H1 (cell line): ENCODE measurements around the gene AHR.

Experiments used
- CEBPB ChIP-seq: IDR thresholded peaks from 2 replicates; pipeline ENCODE4 v1.6.1; 2012; ENCODE audit warnings: low read depth, low read length
- EGR1 ChIP-seq: IDR thresholded peaks from 2 replicates; pipeline ENCODE4 v1.6.1; 2011; ENCODE audit warnings: low read depth, low read length, borderline replicate concordance
- JUND ChIP-seq: IDR thresholded peaks from 2 replicates; pipeline ENCODE4 v1.6.1; 2011; ENCODE audit warnings: mild to moderate bottlenecking, improper control_type of control experiment, low read length
- MAFK ChIP-seq: IDR thresholded peaks from 2 replicates; pipeline ENCODE4 v1.6.1; 2012; ENCODE audit warnings: low read depth, mild to moderate bottlenecking, improper control_type of control experiment, low read length
- MAX ChIP-seq: IDR thresholded peaks from 2 replicates; pipeline ENCODE4 v1.6.1; 2012; ENCODE audit warnings: inconsistent platforms
- POLR2AphosphoS5 ChIP-seq: IDR thresholded peaks from 2 replicates; pipeline ENCODE4 v1.6.1; 2011; ENCODE audit warnings: low read depth, low read length
- RAD21 ChIP-seq, 2 experiments: IDR thresholded peaks in 1 of 2; conservative IDR thresholded peaks in 1 of 2; 2 replicates each; pipeline ENCODE4 v1.6.1; 2011; ENCODE audit warnings: low read depth in 2 of 2, low read length in 2 of 2, improper control_type of control experiment in 1 of 2, inconsistent platforms in 1 of 2, mild to moderate bottlenecking in 1 of 2, moderate library complexity in 1 of 2
- SIX5 ChIP-seq: IDR thresholded peaks from 2 replicates; pipeline ENCODE4 v1.6.1; 2011; ENCODE audit warnings: mild to moderate bottlenecking, low read depth, low read length
- SRF ChIP-seq: IDR thresholded peaks from 2 replicates; pipeline ENCODE4 v1.6.1; 2011; ENCODE audit warnings: mild to moderate bottlenecking, low read depth, low read length, moderate library complexity
- TCF12 ChIP-seq: IDR thresholded peaks from 2 replicates; pipeline ENCODE4 v1.6.1; 2011; ENCODE audit warnings: low read depth, mild to moderate bottlenecking, low read length
- USF2 ChIP-seq: IDR thresholded peaks from 2 replicates; pipeline ENCODE4 v1.6.1; 2011; ENCODE audit warnings: low read length, improper control_type of control experiment
- YY1 ChIP-seq: IDR thresholded peaks from 2 replicates; pipeline ENCODE4 v1.6.1; 2011; ENCODE audit warnings: low read depth, mild to moderate bottlenecking, low read length
- TF ChIP-seq, protein P1 (sequence below), 3 experiments: IDR thresholded peaks; 1 replicate in 2 of 3; 2 replicates in 1 of 3; pipeline versions ENCODE4 v1.5.1 to v1.6.1; 2011; ENCODE audit warnings: low read length in 3 of 3, mild to moderate bottlenecking in 3 of 3, inconsistent platforms in 2 of 3, low read depth in 1 of 3, moderate library complexity in 1 of 3; ENCODE audit not compliant: insufficient read depth in 1 of 3; ENCODE audit errors: control extremely low read depth in 1 of 3

- TF ChIP-seq, protein P1, sequence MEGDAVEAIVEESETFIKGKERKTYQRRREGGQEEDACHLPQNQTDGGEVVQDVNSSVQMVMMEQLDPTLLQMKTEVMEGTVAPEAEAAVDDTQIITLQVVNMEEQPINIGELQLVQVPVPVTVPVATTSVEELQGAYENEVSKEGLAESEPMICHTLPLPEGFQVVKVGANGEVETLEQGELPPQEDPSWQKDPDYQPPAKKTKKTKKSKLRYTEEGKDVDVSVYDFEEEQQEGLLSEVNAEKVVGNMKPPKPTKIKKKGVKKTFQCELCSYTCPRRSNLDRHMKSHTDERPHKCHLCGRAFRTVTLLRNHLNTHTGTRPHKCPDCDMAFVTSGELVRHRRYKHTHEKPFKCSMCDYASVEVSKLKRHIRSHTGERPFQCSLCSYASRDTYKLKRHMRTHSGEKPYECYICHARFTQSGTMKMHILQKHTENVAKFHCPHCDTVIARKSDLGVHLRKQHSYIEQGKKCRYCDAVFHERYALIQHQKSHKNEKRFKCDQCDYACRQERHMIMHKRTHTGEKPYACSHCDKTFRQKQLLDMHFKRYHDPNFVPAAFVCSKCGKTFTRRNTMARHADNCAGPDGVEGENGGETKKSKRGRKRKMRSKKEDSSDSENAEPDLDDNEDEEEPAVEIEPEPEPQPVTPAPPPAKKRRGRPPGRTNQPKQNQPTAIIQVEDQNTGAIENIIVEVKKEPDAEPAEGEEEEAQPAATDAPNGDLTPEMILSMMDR (IDR thresholded peaks at IDR 0.05; ENCODE audit: control extremely low read depth in 1 of 3, insufficient read depth in 1 of 3, low read depth in 1 of 3, low read length in 3 of 3) = no peak
- TF ChIP-seq JUND (no peak), MAX (no peak), RAD21 (IDR thresholded peaks at IDR 0.05 in 1 of 2, conservative IDR thresholded peaks at IDR 0.05 in 1 of 2; ENCODE audit: low read depth in 2 of 2, low read length in 2 of 2) (no peak), TCF12 (no peak), POLR2AphosphoS5 (no peak), MAFK (no peak), SRF (no peak), YY1 (no peak), EGR1 (no peak), USF2 (no peak), CEBPB (no peak), SIX5 (no peak)
Measured at GRCh38 chr7:17253885-17254284, 44.6 kb upstream of the AHR start.
